Neural crest cell (in vitro differentiated cells): Measurements from ENCODE around the gene CADPS. TPM values are rescaled to one million over a fixed set of nuclear protein-coding genes. Genes with fewer than 3 reads are reported as not detected.

Experiments
- DNase-seq: peaks from one replicate; pipeline ENCODE4 v3.0.0; 2021; ENCODE audit warnings: low read depth, mixed read lengths, low spot score
- H3K27ac Mint-ChIP-seq: one replicate; pipeline ENCODE4 v1.8.0; 2021; ENCODE audit warnings: mild to moderate bottlenecking, mixed read lengths; ENCODE audit not compliant: unreplicated experiment
- H3K27me3 Mint-ChIP-seq: 2 replicates; pipeline ENCODE4 v1.8.0; 2021; ENCODE audit warnings: low read depth, mild to moderate bottlenecking, mixed read lengths
- H3K36me3 Mint-ChIP-seq: 2 replicates; pipeline ENCODE4 v1.8.0; 2021; ENCODE audit warnings: low read depth, mild to moderate bottlenecking, mixed read lengths
- H3K4me1 Mint-ChIP-seq: 2 replicates; pipeline ENCODE4 v1.8.0; 2021; ENCODE audit warnings: mixed read lengths
- H3K4me3 Mint-ChIP-seq: one replicate; pipeline ENCODE4 v1.8.0; 2021; ENCODE audit warnings: mild to moderate bottlenecking, mixed read lengths
- H3K9me3 Mint-ChIP-seq: 2 replicates; pipeline ENCODE4 v1.8.0; 2021; ENCODE audit warnings: mixed read lengths
- CTCF ChIP-seq: fragments of 200-600 bp; sonication (generic); conservative IDR thresholded peaks from 2 replicates; pipeline ENCODE4 v1.5.0; 2021; ENCODE audit warnings: antibody characterized with exemption, mild to moderate bottlenecking
- total RNA-seq: library from RNA; stranded (reverse); gene quantifications from 2 replicates; pipeline ENCODE4 v1.2.1, GENCODE V29; 2021

CADPS gene
- total RNA-seq, 1 donor from 2014 or later: 9.3 TPM

GRCh38 chr3:62823461-62824050 is 51.7 kb downstream of the CADPS start:
- H3K4me3 Mint-ChIP-seq: no peak overlapping the region
- no peaks in the 10 kb centered on the region for H3K36me3 Mint-ChIP-seq
- H3K9me3 Mint-ChIP-seq: no peaks in the 10 kb centered on the region

GRCh38 chr3:62822905-62823304 is 52.3 kb downstream of the CADPS start:
- Mint-ChIP-seq H3K27me3 (peaks cover 4% of the 10 kb centered on the region), H3K4me1 (no peaks in the 10 kb centered on the region), H3K9me3 (no peaks in the 10 kb centered on the region), H3K4me3 (no peak overlapping the region), H3K27ac (no peak overlapping the region), H3K36me3 (no peaks in the 10 kb centered on the region)
- DNase-seq: no peak
- no peak for TF ChIP-seq CTCF

More at GRCh38 chr3:62823461-62824050, 51.7 kb downstream of the CADPS start:
- Mint-ChIP-seq H3K27me3 (peaks cover 3% of the 10 kb centered on the region), H3K27ac (no peak overlapping the region), H3K4me1 (no peaks in the 10 kb centered on the region)
- TF ChIP-seq CTCF: no peak
- DNase-seq: no peak

GRCh38 chr3:62818347-62818746 is 56.9 kb downstream of the CADPS start:
- Mint-ChIP-seq H3K27me3 (peaks cover 8% of the 10 kb centered on the region), H3K9me3 (no peaks in the 10 kb centered on the region), H3K4me1 (no peaks in the 10 kb centered on the region)

GRCh38 chr3:62817678-62818077 is 57.5 kb downstream of the CADPS start:
- H3K27ac Mint-ChIP-seq: no peak overlapping the region
- peaks cover 8% of the 10 kb centered on the region for H3K27me3 Mint-ChIP-seq
- no peaks in the 10 kb centered on the region for H3K9me3 Mint-ChIP-seq
- DNase-seq: no peak
- no peaks in the 10 kb centered on the region for H3K36me3 Mint-ChIP-seq
- no peak overlapping the region for H3K4me3 Mint-ChIP-seq
- no peaks in the 10 kb centered on the region for H3K4me1 Mint-ChIP-seq
- TF ChIP-seq CTCF: no peak

More at GRCh38 chr3:62818347-62818746, 56.9 kb downstream of the CADPS start:
- Mint-ChIP-seq H3K36me3 (no peaks in the 10 kb centered on the region), H3K27ac (no peak overlapping the region), H3K4me3 (no peak overlapping the region)
- DNase-seq: no peak
- no peak for TF ChIP-seq CTCF

- Mint-ChIP-seq H3K4me1 (no peaks in the 10 kb centered on the region), H3K27me3 (peaks cover 8% of the 10 kb centered on the region), H3K36me3 (no peaks in the 10 kb centered on the region), H3K27ac (no peak overlapping the region), H3K9me3 (no peaks in the 10 kb centered on the region), H3K4me3 (no peak overlapping the region)
- DNase-seq: no peak
- no peak for TF ChIP-seq CTCF
Observed at GRCh38 chr3:62815981-62816380, 59.2 kb downstream of the CADPS start.
